ENCODE data around the gene IFIT3. TPM values are rescaled to one million over a fixed set of nuclear protein-coding genes. Genes with fewer than 3 reads are reported as not detected.
A peak's percentile ranks its signal among the peaks of the same experiment; 100 is the strongest.

Gene IFIT3
- total RNA-seq, 1 donor from 2014 or later = 8.7 TPM

DNA sequence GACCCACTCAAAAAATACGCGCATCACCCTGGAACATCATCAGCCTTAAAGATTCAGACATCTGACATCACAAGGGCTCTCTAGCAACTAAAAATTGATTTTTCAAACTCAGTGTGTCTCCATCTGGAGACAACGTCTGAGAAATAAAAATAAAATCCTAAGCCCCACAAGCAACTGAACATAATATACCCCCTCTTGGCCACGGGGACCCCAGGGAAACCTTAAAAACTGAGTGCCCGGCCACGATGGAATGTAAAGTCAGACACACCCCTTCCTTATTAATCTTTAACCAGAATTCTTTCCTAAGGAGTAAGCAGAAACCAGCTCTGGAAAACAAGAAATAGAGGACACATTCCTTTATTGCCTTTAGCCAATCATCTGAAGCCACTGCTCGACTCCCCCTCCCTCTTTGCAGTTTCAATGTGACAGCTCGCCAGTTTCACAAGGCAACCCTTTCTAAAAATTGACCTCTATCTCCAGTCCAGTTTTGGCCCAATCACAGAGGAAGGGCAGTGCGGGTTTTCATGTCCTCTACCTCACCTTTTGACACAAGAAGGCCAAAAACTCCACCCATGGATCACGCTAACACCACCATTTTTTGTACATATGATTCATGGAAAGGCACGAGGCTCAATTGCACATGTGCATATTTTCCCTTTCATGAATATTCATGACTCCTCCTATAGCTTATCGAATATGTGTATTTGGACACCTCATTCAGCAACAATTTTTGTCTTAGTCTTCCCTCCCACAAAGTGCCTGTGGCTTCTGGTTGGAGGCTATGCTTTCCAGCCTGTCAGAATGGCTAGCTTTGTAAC, 24.2 kb downstream of the IFIT3 start:
- ATAC-seq (peak; percentile 80), DNase-seq (ENCODE audit: low spot score) (peak; percentile 87)

GRCh38 chr10:89352802-89353201, 25.0 kb downstream of the IFIT3 start:
- no peak for ATAC-seq
- DNase-seq (ENCODE audit: low spot score) = no peak

- ATAC-seq (no peak), DNase-seq (ENCODE audit: low spot score) (no peak)
Observed at GRCh38 chr10:89355394-89355931, 27.7 kb downstream of the IFIT3 start.

DNA sequence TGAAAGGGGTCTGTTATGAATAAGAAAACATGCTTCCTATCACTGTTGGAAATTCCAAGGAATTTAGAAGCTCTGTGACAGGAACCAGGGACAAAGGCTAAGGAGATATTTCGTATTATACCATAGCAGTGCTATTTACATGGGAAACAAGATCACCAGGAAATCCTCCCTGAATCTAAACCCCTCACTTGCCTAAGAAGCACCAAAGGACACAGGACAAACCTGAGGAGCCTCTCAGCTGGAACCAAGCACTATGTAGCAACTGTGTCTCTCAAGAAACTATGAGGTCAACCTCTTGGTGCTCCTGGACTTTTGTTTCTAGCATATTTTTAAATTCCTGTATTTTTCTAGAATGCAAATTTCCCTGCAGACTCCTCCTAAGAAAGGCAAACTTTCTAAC, 29.3 kb downstream of the IFIT3 start:
- ATAC-seq (no peak), DNase-seq (ENCODE audit: low spot score) (no peak)

GRCh38 chr10:89357975-89358374, 30.2 kb downstream of the IFIT3 start:
- ATAC-seq (no peak), DNase-seq (ENCODE audit: low spot score) (no peak)

DNA sequence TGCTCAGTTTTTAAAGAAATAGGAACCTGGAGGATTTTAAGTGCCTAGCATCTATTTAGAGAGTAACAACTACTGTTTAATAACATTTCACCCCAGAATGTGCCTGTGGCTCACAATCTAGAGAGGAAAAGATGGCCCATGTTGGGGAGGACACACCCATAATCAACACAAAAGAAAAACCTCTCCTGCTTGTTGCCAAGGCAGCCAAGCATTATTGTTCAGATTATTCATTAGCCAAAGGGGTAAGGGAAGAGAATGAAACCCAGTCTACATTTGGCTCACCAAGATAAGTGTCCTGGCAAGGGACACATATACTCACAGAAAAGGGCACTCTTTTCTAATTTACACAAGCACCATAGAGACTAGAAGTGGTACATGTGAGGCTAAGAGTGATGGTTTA, 32.4 kb downstream of the IFIT3 start:
- ATAC-seq (no peak), DNase-seq (ENCODE audit: low spot score) (no peak)

- DNase-seq (ENCODE audit: low spot score) (no peak), ATAC-seq (peak; percentile 17)
Observed at GRCh38 chr10:89362929-89363328, 35.1 kb downstream of the IFIT3 start.

DNA sequence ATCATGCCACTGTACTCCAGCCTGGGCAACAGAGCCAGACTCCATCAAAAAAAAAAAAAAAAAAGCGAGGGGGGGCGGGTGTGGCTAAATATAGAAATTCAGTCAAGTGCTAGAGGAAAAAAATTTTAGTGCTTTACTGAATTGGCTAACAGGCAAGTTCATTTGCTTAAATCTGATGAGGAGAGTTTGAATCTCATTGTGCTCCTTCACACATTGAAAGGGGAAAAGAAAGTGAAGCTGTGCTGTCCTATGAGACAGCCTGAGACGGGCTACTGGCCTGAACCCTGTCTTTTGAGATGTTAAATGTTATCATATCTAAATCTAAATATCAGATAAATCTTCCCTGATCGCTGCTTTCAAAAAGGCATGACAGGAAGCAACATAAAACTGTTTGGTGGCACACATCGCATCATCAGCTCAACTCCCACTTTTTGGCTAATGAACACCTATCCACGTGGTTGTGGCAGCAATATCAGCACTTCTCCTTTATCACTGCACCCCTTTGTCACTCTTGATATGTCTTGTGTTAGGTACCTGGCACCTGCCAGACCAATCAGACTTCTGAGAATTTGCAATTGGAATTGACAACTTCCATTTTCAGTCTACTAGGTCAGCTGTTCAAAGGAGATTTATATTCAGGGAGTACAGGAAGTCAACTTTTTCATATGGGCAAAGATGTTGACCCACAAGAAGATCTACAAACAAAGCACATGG, 36.1 kb downstream of the IFIT3 start:
- no peak for DNase-seq (ENCODE audit: low spot score)
- ATAC-seq = no peak

DNA sequence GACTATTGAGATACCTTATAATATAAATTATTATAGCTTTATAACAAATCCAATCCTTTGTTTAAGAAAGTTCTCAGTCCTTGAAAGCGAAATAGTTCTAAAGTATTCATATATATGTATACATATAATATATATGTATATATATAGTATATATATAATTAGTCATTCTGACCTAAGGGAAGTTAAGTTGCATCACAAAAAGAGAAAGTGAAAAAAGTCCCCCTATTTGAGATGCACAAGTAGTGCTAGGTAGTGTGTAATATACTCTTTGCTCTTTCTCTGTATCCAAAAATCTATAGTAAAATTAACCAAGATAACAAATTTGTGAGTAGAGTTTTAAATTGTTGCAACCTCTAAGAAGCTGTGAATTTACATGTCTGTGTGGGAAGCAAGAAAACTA, 36.7 kb downstream of the IFIT3 start:
- ATAC-seq (no peak), DNase-seq (ENCODE audit: low spot score) (no peak)

GRCh38 chr10:89367529-89367928, 39.7 kb downstream of the IFIT3 start:
- DNase-seq (ENCODE audit: low spot score) = no peak
- peak; percentile 54 for ATAC-seq

- DNase-seq (ENCODE audit: low spot score) (no peak), ATAC-seq (no peak)
Observed at GRCh38 chr10:89368129-89368528, 40.3 kb downstream of the IFIT3 start.

DNA sequence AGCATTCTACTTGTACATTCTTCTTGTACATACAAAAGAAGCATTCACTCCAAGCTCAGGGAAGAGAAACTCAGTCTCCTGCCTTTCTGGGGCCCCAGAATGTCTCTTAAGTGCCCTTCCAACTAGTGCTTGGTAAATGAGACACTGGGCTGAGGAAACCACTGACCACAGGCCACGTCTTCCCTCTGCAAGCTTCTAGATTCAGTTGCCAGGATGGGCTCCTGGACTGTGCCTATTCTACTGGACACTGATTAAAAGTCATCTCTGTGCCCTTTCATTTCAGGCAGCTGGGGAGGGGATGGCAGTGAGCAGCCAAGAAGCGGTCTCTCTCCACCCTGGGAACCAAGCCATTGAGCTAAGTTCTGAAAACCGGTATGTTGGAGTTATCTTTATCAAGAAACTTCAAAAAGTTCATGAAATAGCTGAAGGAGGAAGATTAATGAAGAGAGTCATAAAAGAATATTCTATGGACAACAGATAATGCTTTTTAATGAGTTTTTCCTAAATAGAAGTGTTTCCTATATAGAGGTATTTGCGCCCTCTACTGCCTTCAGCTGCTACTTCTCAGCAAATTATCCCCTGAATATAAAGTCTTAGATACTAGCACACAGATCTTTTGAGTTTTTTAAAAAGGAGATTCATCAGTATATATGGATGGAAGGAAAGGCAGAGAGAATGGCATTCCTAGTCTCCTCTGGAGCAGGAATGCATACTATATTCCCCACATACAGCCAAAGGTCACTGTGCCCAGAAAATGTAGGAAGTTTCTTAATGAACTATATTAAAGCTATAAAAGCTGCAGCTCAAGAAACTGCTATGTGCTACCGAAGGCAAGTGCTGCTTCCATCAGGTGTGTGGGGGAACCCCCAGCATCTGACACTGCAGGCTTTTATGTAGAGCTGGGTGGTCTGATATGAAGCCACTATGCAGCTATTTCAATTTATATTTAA, 41.6 kb downstream of the IFIT3 start:
- DNase-seq (ENCODE audit: low spot score) = peak; percentile 62
- peak; percentile 76 for ATAC-seq

- no peak for DNase-seq (ENCODE audit: low spot score)
- no peak for ATAC-seq
Observed at GRCh38 chr10:89371079-89371478, 43.3 kb downstream of the IFIT3 start.

- DNase-seq (ENCODE audit: low spot score) (no peak), ATAC-seq (no peak)
Observed at GRCh38 chr10:89371987-89372386, 44.2 kb downstream of the IFIT3 start.

- peak; percentile 83 for ATAC-seq
Observed at GRCh38 chr10:89373916-89374711, 46.3 kb downstream of the IFIT3 start.

DNA sequence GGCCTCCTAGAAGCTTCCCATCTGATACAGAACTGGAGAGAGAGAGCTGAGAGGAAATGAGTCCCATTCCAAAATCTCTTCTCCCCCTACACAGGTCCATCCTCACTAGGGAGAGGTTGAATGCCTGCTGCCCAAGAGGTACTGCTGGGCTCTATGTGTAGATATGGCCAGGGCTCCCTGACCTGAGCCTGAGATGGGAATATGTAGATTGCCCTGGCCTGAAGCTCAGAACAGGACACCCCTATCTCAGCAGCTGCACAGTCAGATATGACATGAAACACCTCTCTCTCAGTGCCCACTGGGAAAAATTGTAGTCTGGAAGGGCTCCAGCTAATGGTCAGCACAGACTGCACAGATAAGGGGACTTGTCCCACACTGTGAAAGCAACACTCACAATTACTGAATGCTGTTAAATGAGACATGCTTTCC, 46.9 kb downstream of the IFIT3 start:
- ATAC-seq (peak; percentile 46), DNase-seq (ENCODE audit: low spot score) (no peak)

More at GRCh38 chr10:89373916-89374711, 46.3 kb downstream of the IFIT3 start:
- peak; percentile 91 for DNase-seq (ENCODE audit: low spot score)

DNA sequence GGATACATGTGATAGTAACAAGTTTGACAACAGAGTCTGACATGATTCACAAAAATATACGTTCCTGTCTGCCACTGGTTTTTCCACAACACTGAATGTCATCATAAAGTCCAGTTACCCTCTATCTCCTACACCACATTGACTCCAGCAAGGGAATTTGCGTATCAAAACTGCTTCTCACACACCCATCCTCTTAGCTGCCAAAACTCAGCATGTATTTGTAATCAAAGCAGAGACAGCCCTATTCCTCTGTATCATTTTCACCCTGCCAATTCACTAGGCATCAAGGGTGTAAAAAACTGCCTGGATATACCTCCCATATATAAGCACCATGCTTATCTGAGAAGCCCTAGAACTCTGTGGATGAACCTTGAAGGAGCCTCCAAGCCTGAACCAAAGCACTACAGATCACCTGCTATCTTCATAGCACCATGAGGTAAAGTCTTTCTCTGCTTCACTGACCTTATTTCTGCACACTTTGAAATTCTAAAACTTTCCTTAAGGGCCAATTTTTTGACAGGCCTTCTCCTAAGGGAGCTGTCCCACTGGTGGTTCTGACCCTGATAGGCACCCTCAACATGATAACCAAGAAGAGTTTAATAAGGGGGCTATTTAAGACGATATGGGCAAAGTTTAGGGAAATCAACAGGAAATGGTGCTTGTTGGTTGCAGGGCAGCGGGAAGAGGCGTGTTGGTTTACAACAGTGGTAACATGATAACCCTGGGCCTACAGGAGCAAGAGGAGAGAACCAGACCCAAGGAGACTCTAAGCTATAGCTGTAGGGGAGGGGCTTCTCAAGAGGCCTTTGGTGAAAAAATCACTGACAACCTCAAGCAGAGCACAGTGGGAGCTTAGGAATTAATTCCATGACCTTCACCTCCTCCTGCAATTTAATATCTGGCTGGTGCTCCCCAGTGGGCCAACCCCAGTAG, 50.2 kb downstream of the IFIT3 start, which contains the start of gene IFIT1B:
Gene IFIT1B, plus strand, starts transcription at position 352 of the 933 bp plus-strand sequence. Its CDS starts 80 bp downstream, at position 432.
- ATAC-seq (no peak), DNase-seq (ENCODE audit: low spot score) (no peak)

DNA sequence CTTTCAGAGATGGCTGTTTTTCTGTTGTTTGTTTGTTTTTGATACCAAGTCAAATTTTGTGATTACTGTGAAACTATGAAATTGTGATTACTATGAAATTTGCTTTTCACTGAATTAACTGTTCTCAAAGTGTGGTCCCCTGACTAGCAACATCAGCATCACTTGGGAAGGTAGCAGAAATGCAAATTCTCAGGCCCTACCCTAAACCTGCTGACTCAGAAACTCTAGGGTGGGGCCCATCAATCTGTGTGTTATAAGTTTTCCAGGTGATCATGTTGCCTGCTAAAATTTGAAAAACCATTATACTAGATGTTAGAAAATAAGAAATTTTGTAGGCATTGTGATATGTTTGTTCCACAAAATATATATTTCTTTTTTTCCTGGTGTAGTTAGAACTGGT, 51.3 kb downstream of the IFIT3 start:
- ATAC-seq = no peak

GRCh38 chr10:89382757-89383156, 55.0 kb downstream of the IFIT3 start:
- no peak for ATAC-seq

More for the DNA sequence above, 51.3 kb downstream of the IFIT3 start:
- DNase-seq (ENCODE audit: low spot score) = no peak

More at GRCh38 chr10:89382757-89383156, 55.0 kb downstream of the IFIT3 start:
- DNase-seq (ENCODE audit: low spot score) = no peak
